ENCODE data around the gene TRIO. TPM values are rescaled to one million over a fixed set of nuclear protein-coding genes. Genes with fewer than 3 reads are reported as not detected.

Gene TRIO
- total and polyA plus RNA-seq, 2 of the 8 experiments (the other 6 are each of a cell fraction or from before 2014, with no cell fraction given): 35.1 to 69.1 TPM

- TF ChIP-seq CHD7 (IDR thresholded peaks at IDR 0.05; ENCODE audit: insufficient replicate concordance, low read length) (no peak), MAFK (IDR thresholded peaks at IDR 0.05; ENCODE audit: low read depth, low read length) (no peak), CBX8 (IDR thresholded peaks at IDR 0.05; ENCODE audit: borderline replicate concordance, low read depth, low read length) (no peak), CBX5 (IDR thresholded peaks at IDR 0.05; ENCODE audit: low read depth, low read length) (no peak), SIN3A (conservative IDR thresholded peaks at IDR 0.05 in 1 of 2, IDR thresholded peaks at IDR 0.05 in 1 of 2; ENCODE audit: low read depth in 1 of 2, low read length in 2 of 2) (no peak)
Measured at GRCh38 chr5:14356305-14356704, 213.2 kb downstream of the TRIO start (continued).
